Measurements from ENCODE around the gene ICAM2.

- TF ChIP-seq CTCF (IDR thresholded peaks at IDR 0.05) = no peak
- no peak for TF ChIP-seq EZH2 (IDR thresholded peaks at IDR 0.05)
- TF ChIP-seq EZH2phosphoT487 (IDR thresholded peaks at IDR 0.05) = no peak
Observed at GRCh38 chr17:64040206-64040605, 19.8 kb upstream of the ICAM2 start.
